ENCODE results near the gene SLCO2B1.
A peak's percentile ranks its signal among the peaks of the same experiment; 100 is the strongest.

The SLCO2B1 gene

GRCh38 chr11:75161506-75162095 lies 10.7 kb downstream of the SLCO2B1 start:
- DNase-seq (ENCODE audit: low read depth), result no peak

GRCh38 chr11:75162954-75163353 lies 12.0 kb downstream of the SLCO2B1 start:
- no peak for DNase-seq (ENCODE audit: low read depth)

GRCh38 chr11:75163921-75164849 lies 13.3 kb downstream of the SLCO2B1 start:
- no peak for DNase-seq (ENCODE audit: low read depth)

- DNase-seq (ENCODE audit: low read depth), result no peak
Observed at GRCh38 chr11:75165721-75166120, 14.8 kb downstream of the SLCO2B1 start.

GRCh38 chr11:75166791-75167190 lies 15.9 kb downstream of the SLCO2B1 start:
- DNase-seq (ENCODE audit: low read depth), result no peak

- no peak for DNase-seq (ENCODE audit: low read depth)
Observed at GRCh38 chr11:75167617-75168016, 16.7 kb downstream of the SLCO2B1 start.

- DNase-seq (ENCODE audit: low read depth), result no peak
Observed at GRCh38 chr11:75169101-75169885, 18.4 kb downstream of the SLCO2B1 start.

GRCh38 chr11:75170516-75171201 lies 19.8 kb downstream of the SLCO2B1 start:
- no peak for DNase-seq (ENCODE audit: low read depth)

GRCh38 chr11:75173336-75173735 lies 22.4 kb downstream of the SLCO2B1 start:
- no peak for DNase-seq (ENCODE audit: low read depth)

GRCh38 chr11:75174781-75175370 lies 24.0 kb downstream of the SLCO2B1 start:
- peak; percentile 21 for DNase-seq (ENCODE audit: low read depth)

- no peak for DNase-seq (ENCODE audit: low read depth)
Observed at GRCh38 chr11:75182664-75183063, 31.8 kb downstream of the SLCO2B1 start.

GRCh38 chr11:75184051-75184450 lies 33.1 kb downstream of the SLCO2B1 start:
- DNase-seq (ENCODE audit: low read depth), result no peak

- DNase-seq (ENCODE audit: low read depth), result no peak
Observed at GRCh38 chr11:75184757-75185425, 34.0 kb downstream of the SLCO2B1 start.

- no peak for DNase-seq (ENCODE audit: low read depth)
Observed at GRCh38 chr11:75185866-75186265, 35.0 kb downstream of the SLCO2B1 start.

GRCh38 chr11:75186999-75187398 lies 36.1 kb downstream of the SLCO2B1 start:
- DNase-seq (ENCODE audit: low read depth), result no peak

GRCh38 chr11:75188671-75189070 lies 37.8 kb downstream of the SLCO2B1 start:
- no peak for DNase-seq (ENCODE audit: low read depth)

GRCh38 chr11:75189108-75189507 lies 38.2 kb downstream of the SLCO2B1 start:
- no peak for DNase-seq (ENCODE audit: low read depth)

GRCh38 chr11:75189911-75190310 lies 39.0 kb downstream of the SLCO2B1 start:
- no peak for DNase-seq (ENCODE audit: low read depth)

- no peak for DNase-seq (ENCODE audit: low read depth)
Observed at GRCh38 chr11:75190652-75191329, 39.9 kb downstream of the SLCO2B1 start.

GRCh38 chr11:75191330-75191717 lies 40.4 kb downstream of the SLCO2B1 start:
- DNase-seq (ENCODE audit: low read depth), result no peak

GRCh38 chr11:75193271-75193670 lies 42.4 kb downstream of the SLCO2B1 start:
- no peak for DNase-seq (ENCODE audit: low read depth)

Measured in stromal cell of bone marrow (primary cell).